GM12892 (cell line): ENCODE results near the gene ECE1.

ENCODE experiments used
- POLR2A ChIP-seq: IDR thresholded peaks from 2 replicates; pipeline ENCODE4 v1.6.1; 2011; ENCODE audit warnings: low read depth, low read length, control low read depth
- POLR2AphosphoS5 ChIP-seq: IDR thresholded peaks from 2 replicates; pipeline ENCODE4 v1.6.1; 2011; ENCODE audit warnings: low read depth, low read length, control low read depth

DNA sequence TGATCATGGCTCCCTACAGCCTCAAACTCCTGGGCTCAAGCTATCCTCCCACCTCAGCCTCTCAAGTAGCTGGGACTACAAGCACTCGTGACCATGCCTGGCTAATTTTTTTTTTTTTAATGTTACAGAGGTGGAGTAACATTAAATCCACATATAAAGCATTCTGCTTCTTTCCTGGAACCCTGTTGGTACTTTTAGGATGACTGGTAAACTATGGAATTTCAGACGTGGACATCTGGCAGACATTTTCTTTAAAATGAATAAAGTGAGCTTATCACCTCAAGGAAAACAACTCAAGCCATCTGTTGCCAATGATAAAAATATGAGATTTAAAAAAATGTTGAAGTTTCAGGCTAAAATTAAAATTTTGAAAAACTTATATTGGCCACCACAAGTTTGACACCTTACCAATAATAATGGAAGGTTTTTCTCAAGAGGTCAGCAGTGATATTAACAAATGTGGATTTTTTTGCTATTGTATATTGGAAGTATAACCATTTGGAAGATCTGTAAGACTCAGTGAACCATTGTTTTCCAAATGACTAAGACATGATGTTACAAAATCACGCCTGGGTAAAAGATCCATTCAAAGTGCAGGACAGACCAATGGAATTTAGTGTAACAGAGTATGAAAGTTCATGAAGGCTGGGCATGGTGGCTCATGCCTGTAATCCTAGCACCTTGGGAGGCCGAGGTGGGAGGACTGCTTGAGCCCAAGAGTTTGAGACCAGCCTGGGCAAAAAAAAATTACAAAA, 60.8 kb downstream of the ECE1 start:
- TF ChIP-seq POLR2AphosphoS5 (no peak), POLR2A (no peak)
